Pancreas (tissue), 10 donors: ENCODE results near the gene ARHGEF17. TPM values are rescaled to one million over a fixed set of nuclear protein-coding genes. Genes with fewer than 3 reads are reported as not detected.

Experiments used
- ATAC-seq, 4 donors: fragments of 200-7000 bp; cut with Tn5 transposase; one replicate each; pipeline versions ENCODE4 v1.8.0 to v1.9.1; 2020; ENCODE audit warnings: mild to moderate bottlenecking in 4 of 4, moderate library complexity in 4 of 4
- DNase-seq, 6 donors: peaks; one replicate each; pipeline ENCODE4 v3.0.0-alpha.2; 2020
- FAIRE-seq: peaks from 2 replicates; lab custom pipeline; 2012; peaks lifted over from hg19 to GRCh38; lab: Jason Lieb, UNC
- H3K27ac ChIP-seq, 4 donors: fragments of 200-600 bp; sonication (generic); 1 replicate in 3 of 4; 2 replicates in 1 of 4; pipeline versions ENCODE4 v1.5.0 to v1.8.0; 2020
- H3K27me3 ChIP-seq, 4 donors: fragments of 200-600 bp; one replicate each; pipeline ENCODE4 v1.8.0; 2021
- H3K36me3 ChIP-seq, 3 donors: fragments of 200-600 bp; sonication (generic) in 1 of 3; one replicate each; pipeline versions ENCODE4 v1.5.0 to v1.8.0; 2020 to 2021
- H3K4me1 ChIP-seq, 3 donors: fragments of 200-600 bp; one replicate each; pipeline ENCODE4 v1.8.0; 2021
- H3K4me3 ChIP-seq, 4 donors: fragments of 200-600 bp; sonication (generic) in 2 of 4; one replicate each; pipeline versions ENCODE4 v1.5.0 to v1.8.0; 2020 to 2021
- H3K9me3 ChIP-seq, 4 donors: fragments of 200-600 bp; one replicate each; pipeline ENCODE4 v1.8.0; 2021
- CTCF ChIP-seq, 4 donors: fragments of 200-600 bp; sonication (generic) in 3 of 4; IDR thresholded peaks; one replicate each; pipeline versions ENCODE4 v1.5.0 to v1.8.0; 2021; ENCODE audit warnings: antibody characterized with exemption in 4 of 4
- WGBS, 2 donors: extraction: QIAGEN DNeasy Blood & Tissue Kit; methylation state at CpG; one replicate each; pipeline ENCODE4 v1.1.7; 2013; 5-methylcytosine and 5-hydroxymethylcytosine counted together
- intact Hi-C, 3 donors: fragments of 100-400 bp; cut with DNase I; formaldehyde crosslinking; loops; one replicate each; pipeline versions ENCODE4 v1.11.1 to v1.14.2; 2022
- polyA plus RNA-seq, 2 donors: library from polyadenylated mRNA; stranded (reverse); fragments of 200-250 nt; gene quantifications; one replicate each; pipeline ENCODE4 v1.2.3, GENCODE V29; 2013
- total RNA-seq, 6 donors: library from RNA; stranded (reverse); fragmentation: NEBNext Ultra II Directional in 4 of 6; extraction: Animal tissue kit (Norgen Biotek cat#: 25700) in 4 of 6; gene quantifications; one replicate each; pipeline versions ENCODE4 v1.2.1 to v1.2.4, GENCODE V29; 2021 to 2023
- donor health status: healthy with polysubstance abuse.
- donor health status: DM: no; HTN: no; CAD: no; lungs with moderate emphysema.
- donor health status: DM: no; HTN: no; CAD: no.
- donor health status: control.
- donor health status: control.
- donor health status: Bipolar disorder and iron deficiency.
- donor health status: DM: yes; HTN: yes; CAD: no.
- donor health status: DM: no; HTN: no; CAD: no.
- donor health status: DM: no; HTN: no; CAD: no.
- donor health status: DM: yes; HTN: yes; CAD: no.

The ARHGEF17 gene
- total and polyA plus RNA-seq, 8 donors: 7.0 to 24.0 (median 10.4) TPM

GRCh38 chr11:73335204-73335923 is 27.3 kb downstream of the ARHGEF17 start:
- peak; percentile 84 to 94 (median 90) for ATAC-seq

GRCh38 chr11:73337846-73338245 is 29.8 kb downstream of the ARHGEF17 start:
- H3K4me1 ChIP-seq: no peaks in the 10 kb centered on the region
- FAIRE-seq (no peak), DNase-seq (no peak), ATAC-seq (no peak)
- H3K4me3 ChIP-seq: no peak overlapping the region
- H3K9me3 ChIP-seq: no peaks in the 10 kb centered on the region
- no peak for TF ChIP-seq CTCF (IDR thresholded peaks at IDR 0.05)
- no peaks in the 10 kb centered on the region for H3K27me3 ChIP-seq
- WGBS, 2 donors: 75 to 78% methylated on average over 2 of the region's 2 CpGs
- intact Hi-C loops: loop anchor here in 1 of 3 donors (5.0 kb wide), 1 partner anchor 46 kb away; no protein-coding TSS in a partner anchor
- H3K27ac ChIP-seq: no peak overlapping the region
- H3K36me3 ChIP-seq: no peaks in the 10 kb centered on the region

More at GRCh38 chr11:73335204-73335923, 27.3 kb downstream of the ARHGEF17 start:
- Histone ChIP-seq H3K36me3 (no peaks in the 10 kb centered on the region), H3K4me3 (no peak overlapping the region), H3K9me3 (no peaks in the 10 kb centered on the region), H3K27me3 (no peaks in the 10 kb centered on the region), H3K27ac (peak overlapping the region in 2 of 4 donors; percentile 6 to 20), H3K4me1 (peaks cover 0 to 6% (median 0%) of the 10 kb centered on the region in 3 donors)
- TF ChIP-seq CTCF (IDR thresholded peaks at IDR 0.05): peak; percentile 91 to 98 (median 95)
- DNase-seq: peak; percentile 65 to 97 (median 86)
- WGBS, 2 donors: 16 to 17% methylated on average over 4 of the region's 4 CpGs
- intact Hi-C loops: loop anchor here in 1 of 3 donors (5.0 kb wide), 1 partner anchor 43 kb away; no protein-coding TSS in a partner anchor
- no peak for FAIRE-seq

- no peak for TF ChIP-seq CTCF (IDR thresholded peaks at IDR 0.05)
- no peaks in the 10 kb centered on the region for H3K4me1 ChIP-seq
- H3K4me3 ChIP-seq: no peak overlapping the region
- no peak overlapping the region for H3K27ac ChIP-seq
- FAIRE-seq (no peak), ATAC-seq (no peak), DNase-seq (no peak)
- no peaks in the 10 kb centered on the region for H3K9me3 ChIP-seq
- 77 to 78% methylated on average over 4 of the region's 4 CpGs for WGBS, 2 donors
- H3K36me3 ChIP-seq: no peaks in the 10 kb centered on the region
- H3K27me3 ChIP-seq: no peaks in the 10 kb centered on the region
- intact Hi-C loops: loop anchor here in 1 of 3 donors (5.0 kb wide), 1 partner anchor 46 kb away; no protein-coding TSS in a partner anchor
Measured at GRCh38 chr11:73338279-73338678, 30.2 kb downstream of the ARHGEF17 start.

GRCh38 chr11:73340164-73340563 is 32.1 kb downstream of the ARHGEF17 start:
- Histone ChIP-seq H3K27me3 (no peaks in the 10 kb centered on the region), H3K9me3 (no peaks in the 10 kb centered on the region), H3K27ac (no peak overlapping the region), H3K36me3 (no peaks in the 10 kb centered on the region), H3K4me3 (no peak overlapping the region), H3K4me1 (no peaks in the 10 kb centered on the region)
- DNase-seq: no peak
- WGBS, 2 donors: 41 to 53% methylated on average over 3 of the region's 3 CpGs
- no peak for FAIRE-seq
- no peak for TF ChIP-seq CTCF (IDR thresholded peaks at IDR 0.05)
- intact Hi-C loops: no loop called here
- no peak for ATAC-seq

- H3K36me3 ChIP-seq: no peaks in the 10 kb centered on the region
- WGBS, 2 donors: 9 to 10% methylated on average over 23 to 54 of the region's 54 CpGs
- TF ChIP-seq CTCF (IDR thresholded peaks at IDR 0.05): no peak
- H3K27ac ChIP-seq: no peak overlapping the region
- peak overlapping the region in 3 of 4 donors; percentile 18 to 47 (median 41) for H3K4me3 ChIP-seq
- H3K27me3 ChIP-seq: no peaks in the 10 kb centered on the region
- H3K9me3 ChIP-seq: no peaks in the 10 kb centered on the region
- ATAC-seq (peak; percentile 39 to 76 (median 62)), FAIRE-seq (no peak), DNase-seq (no peak)
- intact Hi-C loops: no loop called here
- H3K4me1 ChIP-seq: no peaks in the 10 kb centered on the region
Measured at GRCh38 chr11:73342633-73343032, 34.6 kb downstream of the ARHGEF17 start.
